Measurements from ENCODE around the gene PPIP5K2. TPM values are rescaled to one million over a fixed set of nuclear protein-coding genes. Genes with fewer than 3 reads are reported as not detected.

The PPIP5K2 gene
- total RNA-seq, 1 donor from 2014 or later: 67.7 TPM

GRCh38 chr5:103254921-103255320 is 134.8 kb downstream of the PPIP5K2 start:
- Histone ChIP-seq H3K4me2 (ENCODE audit: low read length) (no peak overlapping the region), H3K27ac (ENCODE audit: low read depth, low read length) (no peak overlapping the region), H3K36me3 (ENCODE audit: insufficient read depth, low read length) (no peaks in the 10 kb centered on the region), H3K9me3 (ENCODE audit: insufficient read depth, low read depth, low read length) (no peaks in the 10 kb centered on the region), H4K20me1 (ENCODE audit: insufficient read depth, low read length) (peaks cover 4% of the 10 kb centered on the region), H3K4me3 (ENCODE audit: insufficient read depth, low read depth, low read length) (no peak overlapping the region), H2AFZ (ENCODE audit: low read depth, low read length) (no peak overlapping the region), H3K27me3 (ENCODE audit: insufficient read depth, low read length) (no peaks in the 10 kb centered on the region), H3K79me2 (ENCODE audit: insufficient read depth, low read length) (peaks cover 14% of the 10 kb centered on the region), H3K9ac (ENCODE audit: low read length) (no peak overlapping the region), H3K4me1 (ENCODE audit: insufficient read depth, low read length) (no peaks in the 10 kb centered on the region)
- no peaks in the 10 kb centered on the region for H3K36me3 Mint-ChIP-seq (ENCODE audit: low read depth, unreplicated experiment)
- H3K27ac Mint-ChIP-seq (ENCODE audit: unreplicated experiment): peak overlapping the region; percentile 7
- H3K4me3 Mint-ChIP-seq (ENCODE audit: unreplicated experiment): no peak overlapping the region
- H3K9me3 Mint-ChIP-seq (ENCODE audit: unreplicated experiment): no peaks in the 10 kb centered on the region
- H3K27me3 Mint-ChIP-seq (ENCODE audit: low read depth, unreplicated experiment): no peaks in the 10 kb centered on the region
- no peak for DNase-seq (ENCODE audit: low read depth)
- no peak for FAIRE-seq
- H3K4me1 Mint-ChIP-seq (ENCODE audit: low read depth, unreplicated experiment): peaks cover 4% of the 10 kb centered on the region
- TF ChIP-seq EZH2 (IDR thresholded peaks at IDR 0.05; ENCODE audit: insufficient read depth, low read length) (no peak), CTCF (IDR thresholded peaks at IDR 0.05; ENCODE audit: insufficient read depth, low read depth, low read length) (no peak)

- Histone ChIP-seq H3K79me2 (ENCODE audit: insufficient read depth, low read length) (peaks cover 21% of the 10 kb centered on the region), H3K27me3 (ENCODE audit: insufficient read depth, low read length) (no peaks in the 10 kb centered on the region), H3K4me2 (ENCODE audit: low read length) (no peak overlapping the region), H4K20me1 (ENCODE audit: insufficient read depth, low read length) (peaks cover 10% of the 10 kb centered on the region), H3K9ac (ENCODE audit: low read length) (no peak overlapping the region), H3K36me3 (ENCODE audit: insufficient read depth, low read length) (no peaks in the 10 kb centered on the region), H3K4me3 (ENCODE audit: insufficient read depth, low read depth, low read length) (no peak overlapping the region), H3K4me1 (ENCODE audit: insufficient read depth, low read length) (peaks cover 2% of the 10 kb centered on the region), H3K27ac (ENCODE audit: low read depth, low read length) (no peak overlapping the region), H3K9me3 (ENCODE audit: insufficient read depth, low read depth, low read length) (no peaks in the 10 kb centered on the region), H2AFZ (ENCODE audit: low read depth, low read length) (no peak overlapping the region)
- FAIRE-seq (no peak), DNase-seq (ENCODE audit: low read depth) (no peak)
- Mint-ChIP-seq H3K27me3 (ENCODE audit: low read depth, unreplicated experiment) (no peaks in the 10 kb centered on the region), H3K27ac (ENCODE audit: unreplicated experiment) (no peak overlapping the region), H3K36me3 (ENCODE audit: low read depth, unreplicated experiment) (no peaks in the 10 kb centered on the region), H3K4me3 (ENCODE audit: unreplicated experiment) (no peak overlapping the region), H3K4me1 (ENCODE audit: low read depth, unreplicated experiment) (peaks cover 6% of the 10 kb centered on the region), H3K9me3 (ENCODE audit: unreplicated experiment) (no peaks in the 10 kb centered on the region)
- TF ChIP-seq CTCF (IDR thresholded peaks at IDR 0.05; ENCODE audit: insufficient read depth, low read depth, low read length): no peak
- TF ChIP-seq EZH2 (IDR thresholded peaks at IDR 0.05; ENCODE audit: insufficient read depth, low read length): no peak
Observed at GRCh38 chr5:103255691-103256090, 135.6 kb downstream of the PPIP5K2 start.

- Mint-ChIP-seq H3K36me3 (ENCODE audit: low read depth, unreplicated experiment) (no peaks in the 10 kb centered on the region), H3K4me3 (ENCODE audit: unreplicated experiment) (no peak overlapping the region), H3K9me3 (ENCODE audit: unreplicated experiment) (no peaks in the 10 kb centered on the region), H3K4me1 (ENCODE audit: low read depth, unreplicated experiment) (peaks cover 10% of the 10 kb centered on the region), H3K27ac (ENCODE audit: unreplicated experiment) (no peak overlapping the region), H3K27me3 (ENCODE audit: low read depth, unreplicated experiment) (no peaks in the 10 kb centered on the region)
- Histone ChIP-seq H3K36me3 (ENCODE audit: insufficient read depth, low read length) (no peaks in the 10 kb centered on the region), H2AFZ (ENCODE audit: low read depth, low read length) (no peak overlapping the region), H3K27me3 (ENCODE audit: insufficient read depth, low read length) (no peaks in the 10 kb centered on the region), H3K4me2 (ENCODE audit: low read length) (no peak overlapping the region), H3K9me3 (ENCODE audit: insufficient read depth, low read depth, low read length) (no peaks in the 10 kb centered on the region), H3K79me2 (ENCODE audit: insufficient read depth, low read length) (peaks cover 26% of the 10 kb centered on the region), H4K20me1 (ENCODE audit: insufficient read depth, low read length) (peaks cover 15% of the 10 kb centered on the region), H3K4me3 (ENCODE audit: insufficient read depth, low read depth, low read length) (no peak overlapping the region), H3K27ac (ENCODE audit: low read depth, low read length) (no peak overlapping the region), H3K9ac (ENCODE audit: low read length) (no peak overlapping the region), H3K4me1 (ENCODE audit: insufficient read depth, low read length) (peaks cover 5% of the 10 kb centered on the region)
- FAIRE-seq (no peak), DNase-seq (ENCODE audit: low read depth) (no peak)
- TF ChIP-seq CTCF (IDR thresholded peaks at IDR 0.05; ENCODE audit: insufficient read depth, low read depth, low read length) (no peak), EZH2 (IDR thresholded peaks at IDR 0.05; ENCODE audit: insufficient read depth, low read length) (no peak)
Observed at GRCh38 chr5:103256178-103256577, 136.1 kb downstream of the PPIP5K2 start.

All from astrocyte (in vitro differentiated cells and primary cell).